Activated CD4-positive, CD25-positive, alpha-beta regulatory T cell (primary cell): ENCODE data around the gene HSPA1L.
"Not testable (repeated sequence)": the region's sequence is repeated elsewhere in the genome, so short reads cannot be mapped to it uniquely, and the experiment has no call there.

Experiments used
- DNase-seq, 4 experiments: peaks; one replicate each; lab custom pipeline; 2025; lab: John Stamatoyannopoulos, UW

HSPA1L gene

GRCh38 chr6:31815025-31815838 lies at the start of gene HSPA1L, which contains the start of gene HSPA1A:
Gene HSPA1L, minus strand, starts transcription at chr6:31815283. Its CDS starts 3,311 bp downstream, at chr6:31811972.
Gene HSPA1A, plus strand, starts transcription at chr6:31815543. Its CDS starts 214 bp downstream, at chr6:31815757.
- DNase-seq = peak in 2 of 4 experiments; percentile 22 to 40

DNA sequence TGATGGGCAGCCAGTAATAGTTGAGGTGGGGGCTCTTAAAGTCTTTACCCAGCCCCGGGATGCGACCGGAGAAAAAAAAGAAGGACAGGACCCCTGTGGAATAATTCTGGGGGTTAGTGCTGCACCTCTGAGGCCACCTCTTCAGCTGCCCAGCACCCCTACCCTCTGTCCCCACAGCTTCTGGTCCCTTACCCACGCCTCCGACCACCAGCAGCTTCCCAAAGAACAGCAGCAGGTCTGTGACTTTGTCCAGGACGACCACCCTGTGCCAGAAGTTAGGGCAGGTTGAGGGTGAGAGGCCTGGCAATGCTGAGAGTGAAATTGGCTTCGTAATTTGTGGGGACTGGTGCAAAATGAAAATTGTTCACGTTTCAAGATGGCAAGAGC lies 49.7 kb upstream of the HSPA1L start:
- no peak for DNase-seq

DNA sequence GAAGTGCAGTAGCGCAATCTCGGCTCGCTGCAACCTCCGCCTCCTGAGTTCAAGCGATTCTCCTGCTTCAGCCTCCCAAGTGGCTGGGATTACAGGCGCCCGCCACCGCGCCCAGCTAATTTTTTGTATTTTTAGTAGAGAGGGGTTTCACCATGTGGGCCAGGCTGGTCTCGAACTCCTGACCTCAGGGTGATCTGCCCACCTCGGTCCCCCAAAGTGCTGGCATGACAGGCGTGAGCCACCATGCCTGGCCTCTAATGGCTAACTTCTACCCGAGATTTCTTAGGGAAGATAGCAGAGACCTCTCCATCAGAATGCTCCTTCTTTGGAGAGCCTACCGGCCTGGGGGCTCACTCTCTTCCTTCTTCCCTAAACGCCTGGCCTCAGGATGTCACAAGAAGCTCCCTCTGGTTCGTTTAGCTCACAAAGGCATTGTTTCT lies 49.1 kb upstream of the HSPA1L start:
- not testable (repeated sequence) for DNase-seq

- peak; percentile 95 to 98 (median 97) for DNase-seq
Measured at GRCh38 chr6:31862344-31863235, 47.5 kb upstream of the HSPA1L start, which contains the start of gene NEU1. Gene NEU1, minus strand, starts transcription at chr6:31862821. Its CDS starts 45 bp downstream, at chr6:31862776.

GRCh38 chr6:31861919-31862343 lies 46.8 kb upstream of the HSPA1L start:
- no peak for DNase-seq

- no peak for DNase-seq
Measured at GRCh38 chr6:31861150-31861549, 46.1 kb upstream of the HSPA1L start.

GRCh38 chr6:31860349-31860748 lies 45.3 kb upstream of the HSPA1L start:
- no peak for DNase-seq

DNA sequence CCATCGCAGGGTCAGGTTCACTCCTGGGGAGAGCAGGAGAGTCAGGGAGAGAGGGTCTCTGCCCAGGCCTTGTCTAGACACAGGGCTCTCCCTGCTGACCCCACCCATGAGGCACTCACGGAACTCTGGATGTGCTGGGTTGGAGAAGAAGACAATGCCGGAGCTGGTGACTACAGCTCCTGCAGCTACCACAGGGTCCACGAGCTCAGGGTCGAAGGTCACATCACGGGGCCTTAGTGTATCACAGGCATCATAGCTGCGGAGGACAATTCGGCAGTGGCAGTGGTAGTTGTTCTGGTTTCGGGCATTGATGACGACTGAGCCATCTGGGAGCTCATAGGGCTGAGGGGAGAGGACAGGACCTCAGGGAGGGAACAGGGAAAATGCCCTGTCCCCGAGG lies 44.8 kb upstream of the HSPA1L start:
- DNase-seq = no peak

DNA sequence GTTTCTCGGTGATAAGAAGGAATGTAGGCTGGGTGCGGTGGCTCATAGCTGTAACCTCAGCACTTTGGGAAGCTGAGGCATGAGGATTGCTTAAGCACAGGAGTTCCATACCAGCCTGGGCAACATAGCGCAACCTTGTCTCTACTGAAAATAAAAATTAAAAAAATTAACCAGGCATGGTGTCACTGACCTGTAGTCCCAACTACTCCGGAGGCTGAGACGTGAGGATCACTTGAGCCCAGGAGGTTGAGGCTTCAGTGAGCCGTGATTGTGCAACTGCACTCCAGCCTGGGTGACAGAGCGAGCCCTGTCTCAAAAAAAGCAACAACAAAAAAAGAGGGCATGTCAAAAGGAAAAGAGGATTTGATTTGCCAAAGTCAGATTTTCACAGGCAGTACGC lies 43.6 kb upstream of the HSPA1L start:
- no peak for DNase-seq

- not testable (repeated sequence) for DNase-seq
Measured at GRCh38 chr6:31857774-31858173, 42.7 kb upstream of the HSPA1L start.

DNA sequence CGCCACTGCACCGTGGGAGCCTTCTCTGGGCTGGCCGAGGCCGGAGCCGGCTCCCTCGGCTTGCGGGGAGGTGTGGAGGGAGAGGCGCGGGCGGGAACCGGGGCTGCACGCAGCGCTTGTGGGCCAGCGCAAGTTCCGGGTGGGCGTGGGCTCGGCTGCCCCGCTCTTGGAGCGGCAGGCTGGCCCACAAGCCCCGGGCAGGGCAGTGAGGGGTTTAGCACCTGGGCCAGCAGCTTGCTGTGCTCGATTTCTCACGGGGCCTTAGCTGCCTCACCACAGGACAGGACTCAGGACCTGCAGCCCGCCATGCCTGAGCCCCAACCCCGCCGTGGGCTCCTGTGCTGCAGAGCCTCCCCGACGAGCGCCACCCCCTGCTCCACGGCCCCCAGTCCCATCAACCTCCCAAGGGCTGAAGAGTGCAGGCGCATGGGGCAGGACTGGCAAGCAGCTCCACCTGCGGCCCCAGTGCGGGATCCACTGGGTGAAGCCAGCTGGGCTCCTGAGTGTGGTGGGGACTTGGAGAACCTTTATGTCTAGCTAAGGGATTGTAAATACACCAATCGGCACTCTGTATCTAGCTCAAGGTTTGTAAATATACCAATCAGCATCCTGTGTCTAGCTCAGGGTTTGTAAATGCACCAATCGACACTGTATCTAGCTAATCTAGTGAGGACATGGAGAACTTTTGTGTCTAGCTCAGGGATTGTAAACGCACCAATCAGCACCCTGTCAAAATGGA lies 37.1 kb upstream of the HSPA1L start:
- DNase-seq = not testable (repeated sequence)

- no peak for DNase-seq
Measured at GRCh38 chr6:31851485-31851832, 36.4 kb upstream of the HSPA1L start.

GRCh38 chr6:31850765-31851484 lies 35.8 kb upstream of the HSPA1L start:
- DNase-seq = no peak

DNA sequence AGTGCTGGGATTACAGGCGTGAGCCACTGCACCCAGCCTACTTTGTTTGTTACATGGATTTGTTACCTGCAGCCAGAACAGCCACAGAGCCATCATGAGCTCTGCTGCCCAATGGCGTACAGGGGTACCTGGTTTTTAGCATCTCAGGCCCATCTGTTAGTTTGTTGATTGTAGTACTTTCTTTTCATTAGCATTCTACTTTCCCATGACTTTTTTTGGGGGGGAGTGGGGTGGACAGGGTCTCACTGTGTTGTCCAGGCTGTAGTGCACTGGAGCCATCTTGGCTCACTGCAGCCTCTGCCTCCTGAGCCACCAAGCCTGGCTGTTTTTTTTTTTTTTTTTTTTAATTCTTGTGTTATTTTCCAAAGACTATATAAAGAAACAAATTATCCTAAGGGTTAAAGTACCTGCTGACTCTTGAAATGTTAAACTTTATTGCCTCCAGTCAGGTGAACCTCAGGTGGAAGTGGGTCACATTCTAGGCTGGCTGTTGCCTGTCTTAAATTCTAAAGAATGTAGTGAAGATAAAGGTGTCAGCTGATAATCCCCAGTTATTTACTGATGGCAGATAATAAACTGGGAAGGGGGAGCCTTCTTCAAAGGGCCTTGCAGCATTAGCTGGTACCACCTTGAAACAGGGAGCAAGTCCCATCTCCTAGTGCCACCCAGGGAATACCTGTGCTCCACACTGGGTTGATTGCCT lies 32.3 kb upstream of the HSPA1L start:
- no peak for DNase-seq

- DNase-seq = no peak
Measured at GRCh38 chr6:31844507-31844906, 29.4 kb upstream of the HSPA1L start.

DNA sequence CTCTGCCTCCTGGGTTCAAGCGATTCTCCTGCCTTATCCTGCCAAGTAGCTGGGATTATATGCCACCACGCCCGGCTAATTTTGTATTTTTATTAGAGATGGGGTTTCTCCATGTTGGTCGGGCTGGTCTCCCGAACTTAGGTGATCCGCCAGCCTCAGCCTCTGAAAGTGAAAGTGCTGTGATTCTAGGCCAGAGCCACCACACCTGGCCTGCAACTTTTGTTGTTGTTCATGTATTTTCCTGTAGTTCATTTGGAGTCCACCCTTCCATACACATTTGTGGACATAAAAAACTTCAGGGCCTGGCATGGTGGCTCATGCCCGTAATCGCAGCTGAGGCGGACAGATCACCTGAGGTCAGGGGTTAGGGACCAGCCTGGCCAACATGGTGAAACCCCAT lies 27.0 kb upstream of the HSPA1L start:
- no peak for DNase-seq

- DNase-seq = not testable (repeated sequence)
Measured at GRCh38 chr6:31839779-31840126, 24.7 kb upstream of the HSPA1L start.

GRCh38 chr6:31838968-31839367 lies 23.9 kb upstream of the HSPA1L start:
- DNase-seq = no peak

GRCh38 chr6:31838114-31838553 lies 23.1 kb upstream of the HSPA1L start:
- DNase-seq = not testable (repeated sequence)

- DNase-seq = no peak
Measured at GRCh38 chr6:31837369-31838113, 22.5 kb upstream of the HSPA1L start.
